Testis (tissue), 3 donors: Measurements from ENCODE around the gene FBXO3. TPM values are rescaled to one million over a fixed set of nuclear protein-coding genes. Genes with fewer than 3 reads are reported as not detected.
A peak's percentile ranks its signal among the peaks of the same experiment; 100 is the strongest.

Experiments
- DNase-seq: peaks from one replicate; pipeline ENCODE4 v3.0.0-alpha.2; 2019
- H3K27ac ChIP-seq, 2 donors: fragments of 200-600 bp; sonication (generic); one replicate each; pipeline ENCODE4 v1.5.1; 2019
- H3K27me3 ChIP-seq: fragments of 200-600 bp; sonication (generic); one replicate; pipeline ENCODE4 v1.5.1; 2019
- H3K36me3 ChIP-seq: fragments of 200-600 bp; sonication (generic); one replicate; pipeline ENCODE4 v1.5.1; 2017; ENCODE audit warnings: low read depth; ENCODE audit errors: missing control alignments
- H3K4me1 ChIP-seq: fragments of 200-600 bp; sonication (generic); one replicate; pipeline ENCODE4 v1.5.1; 2019
- H3K4me3 ChIP-seq, 2 donors: fragments of 200-600 bp; sonication (generic); one replicate each; pipeline ENCODE4 v1.5.1; 2017 to 2019
- H3K9me3 ChIP-seq: fragments of 200-600 bp; sonication (generic); one replicate; pipeline ENCODE4 v1.5.1; 2017
- CTCF ChIP-seq, 3 experiments: fragments of 450-650 bp in 2 of 3; fragments of 200-600 bp in 1 of 3; sonication (generic) in 1 of 3; IDR thresholded peaks; one replicate each; pipeline ENCODE4 v1.5.1; 2016 to 2019; ENCODE audit warnings: antibody characterized with exemption in 3 of 3, mild to moderate bottlenecking in 2 of 3, moderate library complexity in 1 of 3
- POLR2A ChIP-seq: fragments of 450-650 bp; IDR thresholded peaks from one replicate; pipeline ENCODE4 v1.6.1; 2017; ENCODE audit warnings: antibody characterized with exemption, mild to moderate bottlenecking, moderate library complexity
- WGBS, 2 donors: methylation state at CpG; one replicate each; pipeline ENCODE4 v1.1.5; 2018; 5-methylcytosine and 5-hydroxymethylcytosine counted together
- intact Hi-C: fragments of 100-400 bp; cut with DNase I; formaldehyde crosslinking; loops from one replicate; pipeline ENCODE4 v1.15.1; 2023; ENCODE audit warnings: low total_unique reads
- polyA plus RNA-seq: library from polyadenylated mRNA; stranded (reverse); fragments of 350-450 nt; fragmentation: Illumina TruSeq; extraction: RNeasy Lipid Tissue Mini Kit (QIAGEN cat#74804); gene quantifications from one replicate; pipeline ENCODE4 v1.2.3, GENCODE V29; 2014; ENCODE audit warnings: low read depth, low replicate concordance; ENCODE audit not compliant: insufficient read depth
- total RNA-seq, 2 donors: library from RNA; depleted of rRNA; stranded (reverse); fragments of >200 nt; gene quantifications; one replicate each; pipeline ENCODE4 v1.2.3, GENCODE V29; 2016

Gene FBXO3
- total and polyA plus RNA-seq, 3 donors from 2014 or later, result 27.2 to 44.8 (median 39.3) TPM

- peaks cover 18% of the 10 kb centered on the region for H3K4me1 ChIP-seq
- intact Hi-C loops, result no loop called here
- H3K9me3 ChIP-seq, result no peaks in the 10 kb centered on the region
- no peak for DNase-seq
- H3K27me3 ChIP-seq, result no peaks in the 10 kb centered on the region
- TF ChIP-seq CTCF (IDR thresholded peaks at IDR 0.05) (no peak), POLR2A (no peak)
- no peak overlapping the region for H3K4me3 ChIP-seq
- 54 to 57% methylated on average over 5 of the region's 5 CpGs for WGBS, 2 donors
- H3K36me3 ChIP-seq, result no peaks in the 10 kb centered on the region
- H3K27ac ChIP-seq, result peak overlapping the region in 1 of 2 donors; percentile 74
These were observed 81.8 kb downstream of the FBXO3 start for GRCh38 chr11:33692541-33692940.

- 46 to 48% methylated on average over 9 of the region's 9 CpGs for WGBS, 2 donors
- H3K4me3 ChIP-seq, result no peak overlapping the region
- TF ChIP-seq CTCF (IDR thresholded peaks at IDR 0.05), result no peak
- no peak for TF ChIP-seq POLR2A
- H3K4me1 ChIP-seq, result peaks cover 18% of the 10 kb centered on the region
- H3K36me3 ChIP-seq, result no peaks in the 10 kb centered on the region
- H3K9me3 ChIP-seq, result no peaks in the 10 kb centered on the region
- intact Hi-C loops, result no loop called here
- DNase-seq, result peak; percentile 48
- peak overlapping the region; percentile 44 to 74 for H3K27ac ChIP-seq
- no peaks in the 10 kb centered on the region for H3K27me3 ChIP-seq
These were observed 82.3 kb downstream of the FBXO3 start for GRCh38 chr11:33692013-33692504.

GRCh38 chr11:33691066-33691864 lies 83.1 kb downstream of the FBXO3 start:
- Histone ChIP-seq H3K4me3 (no peak overlapping the region), H3K4me1 (peaks cover 18% of the 10 kb centered on the region), H3K9me3 (no peaks in the 10 kb centered on the region), H3K27ac (peak overlapping the region; percentile 44 to 74), H3K36me3 (no peaks in the 10 kb centered on the region), H3K27me3 (no peaks in the 10 kb centered on the region)
- intact Hi-C loops, result no loop called here
- TF ChIP-seq POLR2A, result no peak
- TF ChIP-seq CTCF (IDR thresholded peaks at IDR 0.05), result no peak
- 66% methylated on average over 6 of the region's 6 CpGs for WGBS, 2 donors
- DNase-seq, result no peak

Other genes starting within 250 kb of the FBXO3 start
- under 1 TPM in 1 of 2 donors, not detected in 1; 0.81 TPM for gene C11orf91, start 73.7 kb downstream of the FBXO3 start, total RNA-seq
- gene C11orf91, start 73.7 kb downstream of the FBXO3 start, polyA plus RNA-seq, result 12.8 TPM
- gene CD59, start 38.1 kb downstream of the FBXO3 start, total RNA-seq, result 100 to 1,000 TPM; 157 to 230 TPM
- gene CD59, start 38.1 kb downstream of the FBXO3 start, polyA plus RNA-seq, result 343 TPM
- gene LMO2, start 117.6 kb upstream of the FBXO3 start, total RNA-seq, result 1 to 10 TPM; 6.5 to 8.1 TPM
- gene LMO2, start 117.6 kb upstream of the FBXO3 start, polyA plus RNA-seq, result 18.3 TPM